GM12891 (cell line): ENCODE measurements around the gene SPATA20.

Experiments used
- PAX5 ChIP-seq: IDR thresholded peaks from 2 replicates; pipeline ENCODE4 v1.6.1; 2011; ENCODE audit warnings: low read length, moderate library complexity, mild to moderate bottlenecking; ENCODE audit not compliant: insufficient read depth, severe bottlenecking
- POLR2A ChIP-seq: IDR thresholded peaks from 2 replicates; pipeline ENCODE4 v1.6.1; 2011; ENCODE audit warnings: low read depth, low read length, control low read depth
- POLR2AphosphoS5 ChIP-seq: IDR thresholded peaks from 2 replicates; pipeline ENCODE4 v1.6.1; 2011; ENCODE audit warnings: low read depth, low read length, control low read depth
- POU2F2 ChIP-seq: IDR thresholded peaks from 2 replicates; pipeline ENCODE4 v1.6.1; 2011; ENCODE audit warnings: low read depth, mild to moderate bottlenecking, control low read depth, low read length, moderate library complexity
- SPI1 ChIP-seq: IDR thresholded peaks from 2 replicates; pipeline ENCODE4 v1.6.1; 2011; ENCODE audit warnings: low read depth, low read length, control low read depth
- TAF1 ChIP-seq: IDR thresholded peaks from 2 replicates; pipeline ENCODE4 v1.6.1; 2011; ENCODE audit warnings: low read depth, low read length, control low read depth

GRCh38 chr17:50605429-50605828 is 58.5 kb downstream of the SPATA20 start:
- TF ChIP-seq POLR2A = no peak
- TF ChIP-seq POU2F2 = no peak
- TF ChIP-seq TAF1 = no peak
- no peak for TF ChIP-seq POLR2AphosphoS5
- no peak for TF ChIP-seq SPI1
- TF ChIP-seq PAX5 = no peak
